Tibial nerve (tissue), 4 donors: ENCODE results near the gene GRIN1. TPM values are rescaled to one million over a fixed set of nuclear protein-coding genes. Genes with fewer than 3 reads are reported as not detected.

ENCODE experiments used
- DNase-seq, 2 donors: peaks; one replicate each; pipeline ENCODE4 v3.0.0-alpha.2; 2019; ENCODE audit warnings: low spot score in 2 of 2
- H3K27ac ChIP-seq, 4 donors: fragments of 200-600 bp; sonication (generic) in 3 of 4; one replicate each; pipeline ENCODE4 v1.5.1; 2017 to 2019; ENCODE audit warnings: mild to moderate bottlenecking in 1 of 4
- H3K27me3 ChIP-seq, 2 donors: fragments of 200-600 bp; sonication (generic) in 1 of 2; one replicate each; pipeline versions ENCODE4 v1.5.1 to v1.6.0; 2017 to 2019
- H3K36me3 ChIP-seq, 3 donors: fragments of 200-600 bp; sonication (generic); one replicate each; pipeline ENCODE4 v1.5.1; 2018 to 2019
- H3K4me1 ChIP-seq, 4 donors: fragments of 200-600 bp; sonication (generic) in 3 of 4; one replicate each; pipeline ENCODE4 v1.5.1; 2017 to 2019
- H3K4me3 ChIP-seq, 4 donors: fragments of 200-600 bp; sonication (generic) in 3 of 4; one replicate each; pipeline ENCODE4 v1.5.1; 2017 to 2019; ENCODE audit warnings: mild to moderate bottlenecking in 1 of 4, moderate library complexity in 1 of 4
- H3K9me3 ChIP-seq, 4 donors: fragments of 200-600 bp; sonication (generic) in 3 of 4; one replicate each; pipeline ENCODE4 v1.5.1; 2017 to 2019
- EP300 ChIP-seq, 2 donors: sonication (generic); formaldehyde crosslinking; IDR thresholded peaks; one replicate each; pipeline ENCODE4 v1.6.1; 2017; ENCODE audit warnings: antibody characterized with exemption in 2 of 2, mild to moderate bottlenecking in 1 of 2
- POLR2A ChIP-seq, 2 donors: fragments of 450-650 bp; IDR thresholded peaks; one replicate each; pipeline ENCODE4 v1.6.1; 2017; ENCODE audit warnings: antibody characterized with exemption in 2 of 2, mild to moderate bottlenecking in 2 of 2, moderate library complexity in 2 of 2
- WGBS, 2 donors: methylation state at CpG; one replicate each; pipeline ENCODE4 v1.1.5; 2018; 5-methylcytosine and 5-hydroxymethylcytosine counted together
- total RNA-seq, 4 donors: library from RNA; depleted of rRNA; stranded (reverse); fragments of >200 nt; gene quantifications; one replicate each; pipeline ENCODE4 v1.1.0, GENCODE V29; 2016
- TF ChIP-seq, protein P1 (sequence below), 5 experiments: fragments of 200-600 bp in 3 of 5; fragments of 450-650 bp in 2 of 5; sonication (generic) in 3 of 5; IDR thresholded peaks; one replicate each; pipeline ENCODE4 v1.5.1; 2016 to 2019; ENCODE audit warnings: antibody characterized with exemption in 5 of 5, mild to moderate bottlenecking in 3 of 5, moderate library complexity in 2 of 5

Gene GRIN1
- total RNA-seq, 4 donors from 2014 or later, result 0.21 TPM; not detected in 3

DNA sequence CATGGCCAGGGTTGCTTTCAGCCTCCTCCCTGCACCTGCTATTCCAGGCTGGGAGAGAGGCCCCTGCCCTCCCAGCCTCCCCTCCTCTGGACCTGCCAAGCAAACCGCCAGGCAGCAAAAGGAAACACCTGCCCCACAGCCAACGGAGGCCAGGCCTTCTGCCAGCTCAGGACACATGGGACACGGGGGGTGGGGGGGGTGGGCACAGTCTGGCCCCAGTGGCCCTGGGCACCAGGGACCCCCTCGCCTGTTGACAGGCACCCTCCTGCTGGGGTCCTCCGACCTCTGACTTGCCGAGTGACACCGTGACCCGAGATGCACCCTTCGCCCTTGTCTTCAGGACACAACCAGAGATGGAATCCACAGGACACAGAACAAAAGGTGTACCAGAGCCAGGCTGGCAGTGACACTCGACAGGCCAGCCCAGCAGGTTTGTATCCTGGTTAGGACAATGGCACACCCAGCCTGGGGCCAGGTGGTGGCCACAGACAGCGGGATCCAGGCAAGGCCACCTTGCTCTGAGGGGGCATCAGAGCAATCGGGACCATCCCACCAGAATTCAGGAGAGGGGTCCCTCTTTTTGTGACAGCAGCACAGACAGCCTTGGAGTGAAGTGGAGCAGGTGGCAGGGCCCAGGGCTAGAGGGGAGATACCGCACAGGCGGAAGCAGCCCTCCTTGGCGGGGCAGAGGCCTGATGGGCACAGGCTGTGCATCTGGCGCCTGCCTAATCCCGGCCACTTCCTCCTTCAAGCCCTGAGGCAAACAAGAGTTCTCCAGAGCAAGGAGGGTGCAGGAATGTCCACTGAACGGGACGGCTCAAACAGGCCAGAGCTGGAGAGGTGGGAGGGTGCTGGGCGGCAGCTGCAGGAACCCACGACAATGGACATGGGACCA is 34.2 kb downstream of the GRIN1 start:
- no peak overlapping the region for H3K4me3 ChIP-seq

DNA sequence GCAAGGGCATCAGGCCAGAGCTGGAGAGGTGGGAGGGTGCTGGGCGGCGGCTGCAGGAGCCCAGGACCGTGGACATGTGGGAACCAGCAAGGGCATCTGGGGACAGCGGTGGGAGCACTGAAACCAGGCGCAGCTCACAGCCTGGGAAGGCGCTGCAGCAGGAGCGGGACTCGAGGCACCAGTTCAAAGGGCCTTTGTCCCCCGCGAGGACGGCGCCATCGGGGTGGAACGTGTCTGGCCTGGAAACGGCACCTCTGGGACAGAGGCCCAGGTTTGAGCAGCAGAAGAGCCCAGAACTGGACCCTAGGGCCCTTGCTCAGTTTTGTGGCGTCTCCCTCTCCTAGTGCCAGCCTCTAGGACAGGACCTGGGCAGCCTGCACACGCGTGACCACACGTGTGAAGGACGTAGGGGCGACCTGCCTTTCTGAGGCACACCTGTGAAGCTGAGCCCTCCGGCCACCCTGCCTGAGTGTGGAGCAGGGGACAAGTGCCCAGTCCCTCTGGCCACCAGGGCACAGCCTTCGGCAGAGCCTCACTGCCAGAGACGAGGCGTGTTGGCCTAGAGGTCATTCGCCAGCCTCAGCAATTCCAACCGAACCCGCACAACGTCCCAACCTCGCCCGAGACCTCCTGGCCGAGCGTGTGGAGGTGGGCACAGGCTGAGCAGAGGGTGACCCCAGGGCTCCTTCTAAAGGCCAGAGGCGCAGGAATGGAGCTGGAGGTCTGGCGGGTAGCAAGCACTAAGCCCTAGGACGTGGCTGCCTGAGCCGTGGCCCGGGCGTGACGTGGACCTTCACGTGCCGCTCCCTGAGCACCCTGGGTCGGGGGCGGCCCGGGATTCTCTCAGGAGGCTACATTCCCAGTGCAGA is 35.1 kb downstream of the GRIN1 start:
- TF ChIP-seq, protein P1, sequence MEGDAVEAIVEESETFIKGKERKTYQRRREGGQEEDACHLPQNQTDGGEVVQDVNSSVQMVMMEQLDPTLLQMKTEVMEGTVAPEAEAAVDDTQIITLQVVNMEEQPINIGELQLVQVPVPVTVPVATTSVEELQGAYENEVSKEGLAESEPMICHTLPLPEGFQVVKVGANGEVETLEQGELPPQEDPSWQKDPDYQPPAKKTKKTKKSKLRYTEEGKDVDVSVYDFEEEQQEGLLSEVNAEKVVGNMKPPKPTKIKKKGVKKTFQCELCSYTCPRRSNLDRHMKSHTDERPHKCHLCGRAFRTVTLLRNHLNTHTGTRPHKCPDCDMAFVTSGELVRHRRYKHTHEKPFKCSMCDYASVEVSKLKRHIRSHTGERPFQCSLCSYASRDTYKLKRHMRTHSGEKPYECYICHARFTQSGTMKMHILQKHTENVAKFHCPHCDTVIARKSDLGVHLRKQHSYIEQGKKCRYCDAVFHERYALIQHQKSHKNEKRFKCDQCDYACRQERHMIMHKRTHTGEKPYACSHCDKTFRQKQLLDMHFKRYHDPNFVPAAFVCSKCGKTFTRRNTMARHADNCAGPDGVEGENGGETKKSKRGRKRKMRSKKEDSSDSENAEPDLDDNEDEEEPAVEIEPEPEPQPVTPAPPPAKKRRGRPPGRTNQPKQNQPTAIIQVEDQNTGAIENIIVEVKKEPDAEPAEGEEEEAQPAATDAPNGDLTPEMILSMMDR (IDR thresholded peaks at IDR 0.05), result no peak
- TF ChIP-seq EP300 (IDR thresholded peaks at IDR 0.05) (no peak), POLR2A (IDR thresholded peaks at IDR 0.05) (no peak)
- no peak for DNase-seq
- peaks cover 0 to 18% (median 5%) of the 10 kb centered on the region in 4 donors for H3K4me1 ChIP-seq
- H3K27ac ChIP-seq, result no peak overlapping the region
- WGBS, 2 donors, result 82 to 83% methylated on average over 35 to 40 of the region's 45 CpGs
- H3K36me3 ChIP-seq, result peaks cover 0 to 23% (median 0%) of the 10 kb centered on the region in 3 donors
- peaks cover 4 to 20% of the 10 kb centered on the region in 2 donors for H3K27me3 ChIP-seq
- H3K4me3 ChIP-seq, result no peak overlapping the region
- no peaks in the 10 kb centered on the region for H3K9me3 ChIP-seq

More for the DNA sequence above, 34.2 kb downstream of the GRIN1 start:
- no peaks in the 10 kb centered on the region for H3K9me3 ChIP-seq
- DNase-seq, result no peak
- no peak overlapping the region for H3K27ac ChIP-seq
- WGBS, 2 donors, result 55 to 61% methylated on average over 13 to 21 of the region's 21 CpGs
- peaks cover 0 to 27% (median 11%) of the 10 kb centered on the region in 4 donors for H3K4me1 ChIP-seq
- no peak for TF ChIP-seq EP300 (IDR thresholded peaks at IDR 0.05)
- TF ChIP-seq, protein P1 (IDR thresholded peaks at IDR 0.05), result no peak
- TF ChIP-seq POLR2A (IDR thresholded peaks at IDR 0.05), result no peak
- H3K27me3 ChIP-seq, result peaks cover 4 to 25% of the 10 kb centered on the region in 2 donors
- H3K36me3 ChIP-seq, result peaks cover 0 to 14% (median 0%) of the 10 kb centered on the region in 3 donors

DNA sequence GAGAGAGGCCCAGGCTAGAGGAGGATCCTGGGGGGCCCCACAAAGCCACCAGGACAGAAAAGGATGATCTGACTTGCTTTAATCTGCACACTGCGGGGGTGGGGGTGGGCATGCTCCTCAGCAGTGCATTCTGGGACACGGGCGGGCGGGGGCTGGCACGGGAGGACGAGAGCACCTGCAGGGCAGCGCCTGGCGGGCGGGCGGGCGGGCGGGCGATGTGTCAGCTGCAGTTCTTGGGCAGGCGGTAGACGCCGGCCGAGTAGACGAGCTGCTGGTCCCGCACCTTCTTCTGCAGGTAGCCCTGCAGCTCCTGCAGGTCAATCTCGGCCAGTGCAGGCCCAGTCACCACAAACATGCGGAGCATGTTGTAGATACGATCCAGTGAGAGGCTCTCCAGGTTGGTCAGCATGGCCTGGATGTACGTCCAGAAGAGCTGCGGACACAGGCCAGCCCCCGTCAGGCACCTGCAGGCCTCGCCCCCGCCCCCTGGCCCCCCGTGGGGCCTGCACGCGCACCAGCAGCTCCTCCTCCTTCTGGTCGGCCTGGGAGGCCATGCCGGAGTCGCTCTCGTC is 35.9 kb downstream of the GRIN1 start:
- TF ChIP-seq, protein P1 (IDR thresholded peaks at IDR 0.05), result no peak
- TF ChIP-seq POLR2A (IDR thresholded peaks at IDR 0.05), result no peak
- no peak for TF ChIP-seq EP300 (IDR thresholded peaks at IDR 0.05)
- no peak for DNase-seq
- Histone ChIP-seq H3K36me3 (peaks cover 0 to 31% (median 8%) of the 10 kb centered on the region in 3 donors), H3K27me3 (peaks cover 1 to 18% of the 10 kb centered on the region in 2 donors), H3K27ac (no peak overlapping the region), H3K4me1 (peaks cover 0 to 10% (median under 1%) of the 10 kb centered on the region in 4 donors), H3K4me3 (no peak overlapping the region), H3K9me3 (no peaks in the 10 kb centered on the region)
- WGBS, 2 donors, result 41 to 45% methylated on average over 11 to 27 of the region's 34 CpGs

DNA sequence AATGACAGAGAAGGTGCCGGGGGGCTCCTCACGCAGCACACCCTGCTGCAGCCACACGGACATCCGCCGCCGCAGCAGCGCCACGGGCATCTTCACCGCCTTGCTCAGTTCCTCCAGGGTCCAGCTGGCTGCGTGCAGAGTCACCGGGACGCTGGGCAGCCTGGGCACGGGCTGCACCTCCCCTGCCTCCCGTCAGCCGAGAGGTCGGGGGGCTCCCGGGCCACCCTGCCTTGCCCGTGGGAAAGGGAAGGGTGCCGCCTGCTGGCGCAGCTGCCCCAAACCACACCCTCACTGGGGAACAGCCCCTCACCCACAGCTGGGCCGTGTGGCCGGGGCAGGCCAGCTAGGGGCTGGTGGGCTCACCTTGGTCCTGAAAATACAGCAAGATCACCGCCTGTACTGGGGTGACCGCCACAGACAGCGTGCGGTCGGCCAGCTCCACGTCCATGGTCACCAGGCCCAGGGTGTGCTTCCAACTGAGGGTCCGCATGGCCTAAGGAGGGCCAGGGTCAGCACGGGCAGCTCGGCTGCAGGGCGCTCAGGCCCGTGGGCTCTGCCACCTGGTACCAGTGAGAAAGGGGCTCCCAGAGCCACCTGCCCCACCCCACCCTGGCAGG is 36.5 kb downstream of the GRIN1 start:
- WGBS, 2 donors, result 40 to 56% methylated on average over 13 to 19 of the region's 33 CpGs
- no peaks in the 10 kb centered on the region for H3K9me3 ChIP-seq
- peaks cover 3 to 37% (median 14%) of the 10 kb centered on the region in 3 donors for H3K36me3 ChIP-seq

More for the DNA sequence above, 36.5 kb downstream of the GRIN1 start:
- DNase-seq, result no peak
- Histone ChIP-seq H3K4me3 (no peak overlapping the region), H3K27me3 (peaks cover 0 to 11% of the 10 kb centered on the region in 2 donors), H3K4me1 (peaks cover 0 to 8% (median 0%) of the 10 kb centered on the region in 4 donors), H3K27ac (no peak overlapping the region)
- TF ChIP-seq POLR2A (IDR thresholded peaks at IDR 0.05), result no peak
- TF ChIP-seq EP300 (IDR thresholded peaks at IDR 0.05), result no peak
- TF ChIP-seq, protein P1 (IDR thresholded peaks at IDR 0.05), result no peak
